HG03135 (cell line): Measurements from ENCODE around the gene NECTIN2.
"Not testable (repeated sequence)": the region's sequence is repeated elsewhere in the genome, so short reads cannot be mapped to it uniquely, and the experiment has no call there.

Experiments used
- ATAC-seq: cut with Tn5 transposase; IDR thresholded peaks from one replicate; pipeline ENCODE4 v1.9.1; 2021; ENCODE audit warnings: mild to moderate bottlenecking, moderate library complexity; ENCODE audit not compliant: unreplicated experiment

The NECTIN2 gene

GRCh38 chr19:44848812-44849447, 2.8 kb downstream of the NECTIN2 start:
- no peak for ATAC-seq

GRCh38 chr19:44850641-44851109, 4.6 kb downstream of the NECTIN2 start:
- no peak for ATAC-seq

- no peak for ATAC-seq
Measured at GRCh38 chr19:44851427-44851826, 5.3 kb downstream of the NECTIN2 start.

- ATAC-seq, result no peak
Measured at GRCh38 chr19:44855606-44856005, 9.5 kb downstream of the NECTIN2 start.

- no peak for ATAC-seq
Measured at GRCh38 chr19:44856421-44857083, 10.5 kb downstream of the NECTIN2 start.

- no peak for ATAC-seq
Measured at GRCh38 chr19:44857837-44858236, 11.7 kb downstream of the NECTIN2 start.

GRCh38 chr19:44861576-44861975, 15.5 kb downstream of the NECTIN2 start:
- ATAC-seq, result not testable (repeated sequence)

GRCh38 chr19:44863990-44864389, 17.9 kb downstream of the NECTIN2 start:
- ATAC-seq, result no peak

GRCh38 chr19:44865196-44865767, 19.2 kb downstream of the NECTIN2 start:
- ATAC-seq, result no peak

GRCh38 chr19:44866664-44867063, 20.6 kb downstream of the NECTIN2 start:
- no peak for ATAC-seq

GRCh38 chr19:44867578-44867977, 21.5 kb downstream of the NECTIN2 start:
- ATAC-seq, result no peak

GRCh38 chr19:44869733-44870470, 23.8 kb downstream of the NECTIN2 start:
- ATAC-seq, result no peak

GRCh38 chr19:44871809-44872208, 25.7 kb downstream of the NECTIN2 start:
- ATAC-seq, result no peak

GRCh38 chr19:44872661-44873060, 26.6 kb downstream of the NECTIN2 start:
- no peak for ATAC-seq

- ATAC-seq, result no peak
Measured at GRCh38 chr19:44874317-44874716, 28.2 kb downstream of the NECTIN2 start.

GRCh38 chr19:44875666-44876451, 29.8 kb downstream of the NECTIN2 start:
- no peak for ATAC-seq

- ATAC-seq, result no peak
Measured at GRCh38 chr19:44876930-44877535, 30.9 kb downstream of the NECTIN2 start.

- ATAC-seq, result no peak
Measured at GRCh38 chr19:44878120-44878865, 32.2 kb downstream of the NECTIN2 start.

GRCh38 chr19:44879309-44880065, 33.4 kb downstream of the NECTIN2 start:
- no peak for ATAC-seq
